HepG2 (cell line): ENCODE measurements around the gene PARD3.

ENCODE experiments used
- HOXA3 ChIP-seq: sonication (generic); formaldehyde crosslinking; IDR thresholded peaks from 2 replicates; pipeline ENCODE4 v1.5.0; 2020; ENCODE audit warnings: missing genetic modification reagents
- KAT2B ChIP-seq: fragments of 150-350 bp; IDR thresholded peaks from 2 replicates; pipeline ENCODE4 v1.6.1; 2014; ENCODE audit warnings: low read depth, low read length, borderline replicate concordance
- PHF5A ChIP-seq: IDR thresholded peaks from one replicate; pipeline ENCODE4 v1.6.1; 2018; ENCODE audit warnings: low read depth, missing genetic modification reagents; ENCODE audit not compliant: unreplicated experiment
- POGZ ChIP-seq: sonication (generic); formaldehyde crosslinking; IDR thresholded peaks from 2 replicates; pipeline ENCODE4 v1.4.0; 2020; ENCODE audit warnings: mild to moderate bottlenecking, missing genetic modification reagents
- POLR2A ChIP-seq, 2 experiments: IDR thresholded peaks; 2 replicates each; pipeline ENCODE4 v1.6.1; 2011; ENCODE audit warnings: low read depth in 2 of 2, low read length in 2 of 2, mild to moderate bottlenecking in 1 of 2, moderate library complexity in 1 of 2; ENCODE audit not compliant: insufficient read depth in 1 of 2
- SIN3A ChIP-seq: IDR thresholded peaks from 2 replicates; pipeline ENCODE4 v1.6.1; 2011; ENCODE audit warnings: low read depth, mild to moderate bottlenecking, control low read depth, low read length, borderline replicate concordance
- SMC3 ChIP-seq: IDR thresholded peaks from 2 replicates; pipeline ENCODE4 v1.6.1; 2011; ENCODE audit warnings: low read length, improper control_type of control experiment
- SOX13 ChIP-seq, 3 experiments: fragments of 450-650 bp in 1 of 3; sonication (generic) in 1 of 3; formaldehyde crosslinking in 1 of 3; IDR thresholded peaks in 2 of 3; conservative IDR thresholded peaks in 1 of 3; 2 replicates each; pipeline versions ENCODE4 v1.5.0 to v1.6.1; 2016 to 2020; ENCODE audit warnings: antibody characterized with exemption in 1 of 3, mild to moderate bottlenecking in 1 of 3, missing compliant biosample characterization in 1 of 3, missing genetic modification reagents in 1 of 3, moderate library complexity in 1 of 3
- ZNF136 ChIP-seq: sonication (generic); formaldehyde crosslinking; IDR thresholded peaks from 2 replicates; pipeline ENCODE4 v1.8.1; 2022; ENCODE audit warnings: low read depth, mild to moderate bottlenecking, moderate library complexity, missing genetic modification reagents
- TF ChIP-seq, protein P1 (sequence below): sonication (generic); formaldehyde crosslinking; IDR thresholded peaks from 2 replicates; pipeline ENCODE4 v1.5.1; 2020; ENCODE audit warnings: mild to moderate bottlenecking, missing genetic modification reagents
- TF ChIP-seq, protein P2 (sequence below): IDR thresholded peaks from 2 replicates; pipeline ENCODE4 v1.6.1; 2018; ENCODE audit warnings: missing genetic modification reagents
- TF ChIP-seq, protein P3 (sequence below): sonication (generic); formaldehyde crosslinking; IDR thresholded peaks from 2 replicates; pipeline ENCODE4 v1.4.0; 2020; ENCODE audit warnings: mild to moderate bottlenecking, missing genetic modification reagents
- TF ChIP-seq, protein P4 (sequence below): sonication (generic); formaldehyde crosslinking; IDR thresholded peaks from 2 replicates; pipeline ENCODE4 v1.4.0; 2020; ENCODE audit warnings: missing genetic modification reagents
- TF ChIP-seq, protein P5 (sequence below): sonication (generic); formaldehyde crosslinking; IDR thresholded peaks from 2 replicates; pipeline ENCODE4 v1.8.1; 2023; ENCODE audit warnings: missing genetic modification reagents, mild to moderate bottlenecking, borderline replicate concordance

DNA sequence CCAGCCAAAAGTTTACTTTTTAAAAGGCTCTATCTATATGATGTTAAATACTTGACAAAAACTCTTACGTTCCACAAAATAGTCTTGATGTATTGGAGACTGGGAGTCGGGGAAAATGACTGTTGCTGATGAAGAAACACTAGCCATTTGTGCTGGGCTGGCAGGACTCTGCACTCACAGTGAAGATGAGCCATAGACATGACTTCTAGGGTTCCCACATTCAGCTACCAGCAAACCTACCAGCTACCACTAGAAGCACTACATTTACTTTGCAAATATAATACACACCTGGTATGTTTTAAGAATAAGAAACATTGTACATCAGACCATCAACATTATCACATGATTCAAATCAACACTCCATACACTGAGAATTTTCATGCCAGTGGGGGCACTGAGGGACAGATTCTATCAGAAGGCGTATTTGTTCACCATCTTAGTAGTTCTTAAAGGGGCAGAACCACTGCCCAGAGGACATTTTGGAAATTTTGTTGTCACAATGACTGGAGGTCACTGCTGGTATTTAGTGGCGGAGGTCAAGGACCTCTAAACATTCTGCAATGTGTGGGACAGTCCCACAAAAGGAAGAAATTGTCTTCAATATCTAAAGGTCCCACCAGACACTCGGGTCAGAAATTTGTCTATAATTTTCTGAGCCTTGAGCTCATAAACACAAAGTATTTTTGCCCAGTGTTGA, 52.3 kb downstream of the PARD3 start:
- TF ChIP-seq, protein P1, sequence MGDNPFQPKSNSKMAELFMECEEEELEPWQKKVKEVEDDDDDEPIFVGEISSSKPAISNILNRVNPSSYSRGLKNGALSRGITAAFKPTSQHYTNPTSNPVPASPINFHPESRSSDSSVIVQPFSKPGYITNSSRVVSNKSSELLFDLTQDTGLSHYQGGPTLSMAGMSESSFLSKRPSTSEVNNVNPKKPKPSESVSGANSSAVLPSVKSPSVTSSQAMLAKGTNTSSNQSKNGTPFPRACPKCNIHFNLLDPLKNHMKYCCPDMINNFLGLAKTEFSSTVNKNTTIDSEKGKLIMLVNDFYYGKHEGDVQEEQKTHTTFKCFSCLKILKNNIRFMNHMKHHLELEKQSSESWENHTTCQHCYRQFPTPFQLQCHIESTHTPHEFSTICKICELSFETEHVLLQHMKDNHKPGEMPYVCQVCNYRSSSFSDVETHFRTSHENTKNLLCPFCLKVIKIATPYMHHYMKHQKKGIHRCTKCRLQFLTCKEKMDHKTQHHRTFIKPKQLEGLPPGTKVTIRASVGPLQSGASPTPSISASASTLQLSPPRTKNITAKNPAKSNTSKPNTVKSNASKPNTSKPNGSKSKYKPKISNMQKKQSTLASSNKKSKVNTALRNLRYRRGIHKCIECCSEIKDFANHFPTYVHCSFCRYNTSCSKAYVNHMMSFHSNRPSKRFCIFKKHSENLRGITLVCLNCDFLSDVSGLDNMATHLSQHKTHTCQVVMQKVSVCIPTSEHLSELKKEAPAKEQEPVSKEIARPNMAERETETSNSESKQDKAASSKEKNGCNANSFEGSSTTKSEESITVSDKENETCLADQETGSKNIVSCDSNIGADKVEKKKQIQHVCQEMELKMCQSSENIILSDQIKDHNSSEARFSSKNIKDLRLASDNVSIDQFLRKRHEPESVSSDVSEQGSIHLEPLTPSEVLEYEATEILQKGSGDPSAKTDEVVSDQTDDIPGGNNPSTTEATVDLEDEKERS (CRISPR knock-in tag) = no peak
- TF ChIP-seq, protein P2, sequence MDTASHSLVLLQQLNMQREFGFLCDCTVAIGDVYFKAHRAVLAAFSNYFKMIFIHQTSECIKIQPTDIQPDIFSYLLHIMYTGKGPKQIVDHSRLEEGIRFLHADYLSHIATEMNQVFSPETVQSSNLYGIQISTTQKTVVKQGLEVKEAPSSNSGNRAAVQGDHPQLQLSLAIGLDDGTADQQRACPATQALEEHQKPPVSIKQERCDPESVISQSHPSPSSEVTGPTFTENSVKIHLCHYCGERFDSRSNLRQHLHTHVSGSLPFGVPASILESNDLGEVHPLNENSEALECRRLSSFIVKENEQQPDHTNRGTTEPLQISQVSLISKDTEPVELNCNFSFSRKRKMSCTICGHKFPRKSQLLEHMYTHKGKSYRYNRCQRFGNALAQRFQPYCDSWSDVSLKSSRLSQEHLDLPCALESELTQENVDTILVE (CRISPR knock-in tag) = no peak
- TF ChIP-seq HOXA3 (CRISPR knock-in tag) (no peak), SIN3A (no peak), KAT2B (no peak), SOX13 (IDR thresholded peaks at IDR 0.05) (no peak), SOX13 (CRISPR knock-in tag; conservative IDR thresholded peaks at IDR 0.05 in 1 of 2, IDR thresholded peaks at IDR 0.05 in 1 of 2) (no peak), PHF5A (CRISPR knock-in tag) (no peak), POGZ (no peak), SMC3 (no peak), POLR2A (IDR thresholded peaks at IDR 0.05; ENCODE audit: insufficient read depth in 1 of 2, low read depth in 2 of 2, low read length in 2 of 2) (no peak), ZNF136 (CRISPR knock-in tag) (no peak)
- TF ChIP-seq, protein P3, sequence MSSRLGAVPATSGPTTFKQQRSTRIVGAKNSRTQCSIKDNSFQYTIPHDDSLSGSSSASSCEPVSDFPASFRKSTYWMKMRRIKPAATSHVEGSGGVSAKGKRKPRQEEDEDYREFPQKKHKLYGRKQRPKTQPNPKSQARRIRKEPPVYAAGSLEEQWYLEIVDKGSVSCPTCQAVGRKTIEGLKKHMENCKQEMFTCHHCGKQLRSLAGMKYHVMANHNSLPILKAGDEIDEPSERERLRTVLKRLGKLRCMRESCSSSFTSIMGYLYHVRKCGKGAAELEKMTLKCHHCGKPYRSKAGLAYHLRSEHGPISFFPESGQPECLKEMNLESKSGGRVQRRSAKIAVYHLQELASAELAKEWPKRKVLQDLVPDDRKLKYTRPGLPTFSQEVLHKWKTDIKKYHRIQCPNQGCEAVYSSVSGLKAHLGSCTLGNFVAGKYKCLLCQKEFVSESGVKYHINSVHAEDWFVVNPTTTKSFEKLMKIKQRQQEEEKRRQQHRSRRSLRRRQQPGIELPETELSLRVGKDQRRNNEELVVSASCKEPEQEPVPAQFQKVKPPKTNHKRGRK = no peak
- TF ChIP-seq, protein P4, sequence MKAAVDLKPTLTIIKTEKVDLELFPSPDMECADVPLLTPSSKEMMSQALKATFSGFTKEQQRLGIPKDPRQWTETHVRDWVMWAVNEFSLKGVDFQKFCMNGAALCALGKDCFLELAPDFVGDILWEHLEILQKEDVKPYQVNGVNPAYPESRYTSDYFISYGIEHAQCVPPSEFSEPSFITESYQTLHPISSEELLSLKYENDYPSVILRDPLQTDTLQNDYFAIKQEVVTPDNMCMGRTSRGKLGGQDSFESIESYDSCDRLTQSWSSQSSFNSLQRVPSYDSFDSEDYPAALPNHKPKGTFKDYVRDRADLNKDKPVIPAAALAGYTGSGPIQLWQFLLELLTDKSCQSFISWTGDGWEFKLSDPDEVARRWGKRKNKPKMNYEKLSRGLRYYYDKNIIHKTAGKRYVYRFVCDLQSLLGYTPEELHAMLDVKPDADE (CRISPR knock-in tag) = no peak
- TF ChIP-seq, protein P5, sequence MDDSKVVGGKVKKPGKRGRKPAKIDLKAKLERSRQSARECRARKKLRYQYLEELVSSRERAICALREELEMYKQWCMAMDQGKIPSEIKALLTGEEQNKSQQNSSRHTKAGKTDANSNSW (CRISPR knock-in tag) = no peak
